SK-N-SH (cell line): ENCODE results near the gene PADI4.
"Not testable (repeated sequence)": the region's sequence is repeated elsewhere in the genome, so short reads cannot be mapped to it uniquely, and the experiment has no call there.

Source experiments
- CHD2 ChIP-seq: fragments of 150-350 bp; IDR thresholded peaks from 2 replicates; pipeline ENCODE4 v1.6.1; 2018; ENCODE audit warnings: low read length; ENCODE audit not compliant: partially characterized antibody
- CTCF ChIP-seq: fragments of 200-600 bp; sonication (generic); IDR thresholded peaks from 2 replicates; pipeline ENCODE4 v1.6.1; 2017; ENCODE audit warnings: antibody characterized with exemption, mild to moderate bottlenecking, moderate library complexity
- EP300 ChIP-seq, 2 experiments: IDR thresholded peaks; 2 replicates each; pipeline versions ENCODE4 v1.4.0 to v1.6.1; 2012; ENCODE audit warnings: borderline replicate concordance in 1 of 2, low read depth in 1 of 2, low read length in 1 of 2
- FOXM1 ChIP-seq: IDR thresholded peaks from 2 replicates; pipeline ENCODE4 v1.4.0; 2012; ENCODE audit warnings: low read depth, mild to moderate bottlenecking
- RAD21 ChIP-seq: IDR thresholded peaks from 2 replicates; pipeline ENCODE4 v1.6.1; 2012; ENCODE audit warnings: mild to moderate bottlenecking, low read length
- RCOR1 ChIP-seq: fragments of 150-350 bp; IDR thresholded peaks from 2 replicates; pipeline ENCODE4 v1.6.1; 2017; ENCODE audit warnings: antibody characterized with exemption, low read length
- RXRA ChIP-seq: IDR thresholded peaks from 2 replicates; pipeline ENCODE4 v1.4.0; 2012; ENCODE audit warnings: low read depth, mild to moderate bottlenecking, borderline replicate concordance
- SMC3 ChIP-seq: IDR thresholded peaks from 2 replicates; pipeline ENCODE4 v1.6.1; 2012; ENCODE audit warnings: low read depth, low read length, improper control_type of control experiment
- TAF1 ChIP-seq: IDR thresholded peaks from 2 replicates; pipeline ENCODE4 v1.6.1; 2012; ENCODE audit warnings: low read depth, mild to moderate bottlenecking, low read length, moderate library complexity, borderline replicate concordance
- TF ChIP-seq, protein P1 (sequence below): IDR thresholded peaks from 2 replicates; pipeline ENCODE4 v1.6.1; 2012; ENCODE audit warnings: mild to moderate bottlenecking, low read depth, low read length, moderate library complexity
- TF ChIP-seq, protein P2 (sequence below): IDR thresholded peaks from 2 replicates; pipeline ENCODE4 v1.4.0; 2012; ENCODE audit warnings: low read depth, borderline replicate concordance
- TF ChIP-seq, protein P3 (sequence below): IDR thresholded peaks from 2 replicates; pipeline ENCODE4 v1.4.0; 2012; ENCODE audit warnings: low read depth

DNA sequence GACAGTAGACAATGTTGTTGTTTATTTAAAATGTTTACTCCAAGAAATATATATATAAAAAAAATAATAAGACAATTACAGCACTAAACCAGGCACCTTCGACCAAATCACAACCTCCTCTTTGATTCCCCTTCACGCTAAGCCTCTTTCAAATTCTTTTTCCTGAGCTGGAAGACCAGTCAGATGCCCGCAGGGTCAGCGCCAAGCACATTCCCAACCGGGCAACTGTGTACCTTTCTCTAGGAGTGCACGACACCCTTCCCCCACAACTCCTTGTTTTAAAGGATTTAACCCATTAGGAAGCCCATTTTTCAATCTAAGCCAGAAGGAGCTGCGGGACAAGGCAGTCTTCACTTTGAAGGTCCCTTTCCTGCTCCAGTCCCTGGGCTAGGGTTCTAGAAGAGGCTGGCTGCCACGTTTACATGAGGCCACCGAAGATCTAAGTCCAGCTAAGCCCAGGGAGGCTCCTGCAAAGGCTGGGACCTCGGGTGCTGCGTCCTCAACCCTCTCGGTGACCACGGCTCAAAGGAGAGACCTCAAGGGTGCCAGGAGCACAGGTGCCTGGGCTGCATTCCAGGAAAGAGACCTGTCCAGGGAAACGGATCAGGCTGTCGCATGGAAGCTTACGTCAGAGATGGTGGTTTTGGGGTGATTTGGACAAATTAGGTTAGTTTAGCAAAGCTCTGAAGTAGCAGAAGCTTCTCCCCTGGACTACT is 98.9 kb downstream of the PADI4 start:
- TF ChIP-seq FOXM1; CTCF; RAD21; CHD2; TAF1; SMC3; RXRA; RCOR1; EP300 (IDR thresholded peaks at IDR 0.05; ENCODE audit: borderline replicate concordance in 1 of 2, low read depth in 1 of 2, low read length in 1 of 2): not testable (repeated sequence)
- TF ChIP-seq, protein P1, sequence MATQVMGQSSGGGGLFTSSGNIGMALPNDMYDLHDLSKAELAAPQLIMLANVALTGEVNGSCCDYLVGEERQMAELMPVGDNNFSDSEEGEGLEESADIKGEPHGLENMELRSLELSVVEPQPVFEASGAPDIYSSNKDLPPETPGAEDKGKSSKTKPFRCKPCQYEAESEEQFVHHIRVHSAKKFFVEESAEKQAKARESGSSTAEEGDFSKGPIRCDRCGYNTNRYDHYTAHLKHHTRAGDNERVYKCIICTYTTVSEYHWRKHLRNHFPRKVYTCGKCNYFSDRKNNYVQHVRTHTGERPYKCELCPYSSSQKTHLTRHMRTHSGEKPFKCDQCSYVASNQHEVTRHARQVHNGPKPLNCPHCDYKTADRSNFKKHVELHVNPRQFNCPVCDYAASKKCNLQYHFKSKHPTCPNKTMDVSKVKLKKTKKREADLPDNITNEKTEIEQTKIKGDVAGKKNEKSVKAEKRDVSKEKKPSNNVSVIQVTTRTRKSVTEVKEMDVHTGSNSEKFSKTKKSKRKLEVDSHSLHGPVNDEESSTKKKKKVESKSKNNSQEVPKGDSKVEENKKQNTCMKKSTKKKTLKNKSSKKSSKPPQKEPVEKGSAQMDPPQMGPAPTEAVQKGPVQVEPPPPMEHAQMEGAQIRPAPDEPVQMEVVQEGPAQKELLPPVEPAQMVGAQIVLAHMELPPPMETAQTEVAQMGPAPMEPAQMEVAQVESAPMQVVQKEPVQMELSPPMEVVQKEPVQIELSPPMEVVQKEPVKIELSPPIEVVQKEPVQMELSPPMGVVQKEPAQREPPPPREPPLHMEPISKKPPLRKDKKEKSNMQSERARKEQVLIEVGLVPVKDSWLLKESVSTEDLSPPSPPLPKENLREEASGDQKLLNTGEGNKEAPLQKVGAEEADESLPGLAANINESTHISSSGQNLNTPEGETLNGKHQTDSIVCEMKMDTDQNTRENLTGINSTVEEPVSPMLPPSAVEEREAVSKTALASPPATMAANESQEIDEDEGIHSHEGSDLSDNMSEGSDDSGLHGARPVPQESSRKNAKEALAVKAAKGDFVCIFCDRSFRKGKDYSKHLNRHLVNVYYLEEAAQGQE = not testable (repeated sequence)
- TF ChIP-seq, protein P2, sequence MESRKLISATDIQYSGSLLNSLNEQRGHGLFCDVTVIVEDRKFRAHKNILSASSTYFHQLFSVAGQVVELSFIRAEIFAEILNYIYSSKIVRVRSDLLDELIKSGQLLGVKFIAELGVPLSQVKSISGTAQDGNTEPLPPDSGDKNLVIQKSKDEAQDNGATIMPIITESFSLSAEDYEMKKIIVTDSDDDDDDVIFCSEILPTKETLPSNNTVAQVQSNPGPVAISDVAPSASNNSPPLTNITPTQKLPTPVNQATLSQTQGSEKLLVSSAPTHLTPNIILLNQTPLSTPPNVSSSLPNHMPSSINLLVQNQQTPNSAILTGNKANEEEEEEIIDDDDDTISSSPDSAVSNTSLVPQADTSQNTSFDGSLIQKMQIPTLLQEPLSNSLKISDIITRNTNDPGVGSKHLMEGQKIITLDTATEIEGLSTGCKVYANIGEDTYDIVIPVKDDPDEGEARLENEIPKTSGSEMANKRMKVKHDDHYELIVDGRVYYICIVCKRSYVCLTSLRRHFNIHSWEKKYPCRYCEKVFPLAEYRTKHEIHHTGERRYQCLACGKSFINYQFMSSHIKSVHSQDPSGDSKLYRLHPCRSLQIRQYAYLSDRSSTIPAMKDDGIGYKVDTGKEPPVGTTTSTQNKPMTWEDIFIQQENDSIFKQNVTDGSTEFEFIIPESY = not testable (repeated sequence)
- TF ChIP-seq, protein P3, sequence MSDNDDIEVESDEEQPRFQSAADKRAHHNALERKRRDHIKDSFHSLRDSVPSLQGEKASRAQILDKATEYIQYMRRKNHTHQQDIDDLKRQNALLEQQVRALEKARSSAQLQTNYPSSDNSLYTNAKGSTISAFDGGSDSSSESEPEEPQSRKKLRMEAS = not testable (repeated sequence)
